22Rv1 (cell line): ENCODE data around the gene P2RX3.

Source experiments
- ZFX ChIP-seq: fragments of 450-650 bp; IDR thresholded peaks from 2 replicates; pipeline ENCODE4 v1.6.1; 2017; ENCODE audit warnings: antibody characterized with exemption, borderline replicate concordance
- TF ChIP-seq, protein P1 (sequence below): fragments of 450-650 bp; IDR thresholded peaks from 2 replicates; pipeline ENCODE4 v1.5.1; 2017; ENCODE audit warnings: mild to moderate bottlenecking

- TF ChIP-seq, protein P1, sequence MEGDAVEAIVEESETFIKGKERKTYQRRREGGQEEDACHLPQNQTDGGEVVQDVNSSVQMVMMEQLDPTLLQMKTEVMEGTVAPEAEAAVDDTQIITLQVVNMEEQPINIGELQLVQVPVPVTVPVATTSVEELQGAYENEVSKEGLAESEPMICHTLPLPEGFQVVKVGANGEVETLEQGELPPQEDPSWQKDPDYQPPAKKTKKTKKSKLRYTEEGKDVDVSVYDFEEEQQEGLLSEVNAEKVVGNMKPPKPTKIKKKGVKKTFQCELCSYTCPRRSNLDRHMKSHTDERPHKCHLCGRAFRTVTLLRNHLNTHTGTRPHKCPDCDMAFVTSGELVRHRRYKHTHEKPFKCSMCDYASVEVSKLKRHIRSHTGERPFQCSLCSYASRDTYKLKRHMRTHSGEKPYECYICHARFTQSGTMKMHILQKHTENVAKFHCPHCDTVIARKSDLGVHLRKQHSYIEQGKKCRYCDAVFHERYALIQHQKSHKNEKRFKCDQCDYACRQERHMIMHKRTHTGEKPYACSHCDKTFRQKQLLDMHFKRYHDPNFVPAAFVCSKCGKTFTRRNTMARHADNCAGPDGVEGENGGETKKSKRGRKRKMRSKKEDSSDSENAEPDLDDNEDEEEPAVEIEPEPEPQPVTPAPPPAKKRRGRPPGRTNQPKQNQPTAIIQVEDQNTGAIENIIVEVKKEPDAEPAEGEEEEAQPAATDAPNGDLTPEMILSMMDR = no peak
- TF ChIP-seq ZFX = no peak
These were observed 28.1 kb upstream of the P2RX3 start for GRCh38 chr11:57310091-57310490.
